OCI-LY7 (cell line): ENCODE results near the gene RCCD1. TPM values are rescaled to one million over a fixed set of nuclear protein-coding genes. Genes with fewer than 3 reads are reported as not detected.

ENCODE experiments used
- BruUV-seq: library from RNA; stranded (reverse); fragments of 400-500 nt; replicated peaks from 2 replicates; lab custom pipeline; 2021; lab: Mats Ljungman, UMichigan
- CTCF ChIA-PET: fragments of 300-600 bp; sonication (Branson Sonifier 250); formaldehyde crosslinking; loops from one replicate; lab custom pipeline; 2022; ENCODE audit warnings: antibody characterized with exemption; ENCODE audit not compliant: unreplicated experiment; lab: Charles Lee
- POLR2A ChIA-PET: fragments of 300-600 bp; sonication (Branson Sonifier 250); formaldehyde crosslinking; loops from one replicate; lab custom pipeline; 2022; ENCODE audit warnings: antibody characterized with exemption; lab: Charles Lee
- DNase-seq: peaks from one replicate; pipeline ENCODE4 v3.0.0-alpha.2; 2015; ENCODE audit warnings: low spot score
- H2AFZ ChIP-seq: fragments of 200-600 bp; sonication (generic), shearing (Covaris generic); 2 replicates; pipeline ENCODE4 v1.6.1; 2014; ENCODE audit warnings: mild to moderate bottlenecking, antibody characterized with exemption, low read length, moderate library complexity
- H3K27ac ChIP-seq: fragments of 200-600 bp; sonication (generic); 2 replicates; pipeline ENCODE4 v1.5.1; 2014; ENCODE audit warnings: mixed run types, low read depth, mild to moderate bottlenecking, moderate library complexity, low read length, inconsistent platforms; ENCODE audit not compliant: poor library complexity, severe bottlenecking
- H3K36me3 ChIP-seq: fragments of 200-600 bp; sonication (generic); 2 replicates; pipeline ENCODE4 v1.6.1; 2014; ENCODE audit warnings: mild to moderate bottlenecking, antibody characterized with exemption, low read length, moderate library complexity, mixed read lengths; ENCODE audit not compliant: insufficient read depth
- H3K4me1 ChIP-seq: fragments of 200-600 bp; sonication (generic); 2 replicates; pipeline ENCODE4 v1.5.1; 2014; ENCODE audit warnings: mild to moderate bottlenecking, low read length; ENCODE audit not compliant: insufficient read depth, poor library complexity, severe bottlenecking
- H3K4me2 ChIP-seq: fragments of 200-600 bp; sonication (generic); 2 replicates; pipeline ENCODE4 v1.6.1; 2014; ENCODE audit warnings: mild to moderate bottlenecking, low read length
- H3K4me3 ChIP-seq: fragments of 200-600 bp; sonication (generic); 2 replicates; pipeline ENCODE4 v1.5.1; 2014; ENCODE audit warnings: mild to moderate bottlenecking, low read depth, low read length; ENCODE audit not compliant: poor library complexity, severe bottlenecking
- H3K79me2 ChIP-seq: fragments of 200-600 bp; sonication (generic); 2 replicates; pipeline ENCODE4 v1.6.1; 2016; ENCODE audit warnings: low read depth, mild to moderate bottlenecking, low read length, moderate library complexity, mixed read lengths; ENCODE audit not compliant: insufficient read depth
- H3K9me2 ChIP-seq: fragments of 200-600 bp; sonication (generic); 2 replicates; pipeline ENCODE4 v1.6.1; 2016; ENCODE audit warnings: mild to moderate bottlenecking, low read length, mixed read lengths; ENCODE audit not compliant: insufficient read depth
- H3K9me3 ChIP-seq: fragments of 200-600 bp; sonication (generic); 2 replicates; pipeline ENCODE4 v1.6.1; 2014; ENCODE audit warnings: mild to moderate bottlenecking, mixed run types, low read length, mixed read lengths
- H4K20me1 ChIP-seq: fragments of 200-600 bp; sonication (generic); 2 replicates; pipeline ENCODE4 v1.6.1; 2014; ENCODE audit warnings: mild to moderate bottlenecking, antibody characterized with exemption, low read length, moderate library complexity, mixed read lengths; ENCODE audit not compliant: insufficient read depth
- CTCF ChIP-seq: fragments of 200-600 bp; sonication (generic); conservative IDR thresholded peaks from 2 replicates; pipeline ENCODE4 v1.5.1; 2014; ENCODE audit warnings: mild to moderate bottlenecking, antibody characterized with exemption, low read length, moderate library complexity, mixed read lengths
- EZH2phosphoT487 ChIP-seq: fragments of 200-600 bp; sonication (generic); IDR thresholded peaks from 2 replicates; pipeline ENCODE4 v1.6.1; 2018; ENCODE audit warnings: low read depth, borderline replicate concordance, mild to moderate bottlenecking, mixed run types, antibody characterized with exemption, low read length, moderate library complexity, mixed read lengths
- intact Hi-C: fragments of 100-400 bp; cut with micrococcal nuclease; formaldehyde crosslinking; loops from one replicate; pipeline ENCODE4 v1.10.0; 2022; ENCODE audit not compliant: unreplicated experiment
- total RNA-seq, 2 experiments: library from RNA; depleted of rRNA in 1 of 2; stranded (reverse); fragments of >200 nt in 1 of 2; shearing (Covaris generic) in 1 of 2; gene quantifications; 2 replicates each; pipeline ENCODE4 v1.2.3, GENCODE V29; 2014 to 2022

Gene RCCD1
- total RNA-seq, 2 experiments from 2014 or later = 77.7 to 84.5 TPM

- no peak for TF ChIP-seq EZH2phosphoT487
- 0 out of 2 replicates have a peak, but pooled peaks have one; percentile 4 for TF ChIP-seq CTCF
- Histone ChIP-seq H3K9me3 (no peaks in the 10 kb centered on the region), H2AFZ (peak overlapping the region; percentile 82; the same call in 1 of the 2 replicates), H3K9me2 (no peaks in the 10 kb centered on the region), H3K79me2 (peaks cover 17% of the 10 kb centered on the region; the same call in 1 of the 2 replicates), H3K4me3 (peak overlapping the region; percentile 79), H3K4me2 (peak overlapping the region; percentile 87), H4K20me1 (no peaks in the 10 kb centered on the region), H3K4me1 (peaks cover 61% of the 10 kb centered on the region), H3K27ac (peak overlapping the region; percentile 81), H3K36me3 (no peaks in the 10 kb centered on the region)
- POLR2A ChIA-PET = interaction anchor here (0.5 to 7.2 kb wide), 11 partner anchors 10 to 540 kb away, joined by 3 to 58 read pairs (median 6); partner anchors contain the start of genes BLM and RCCD1
- DNase-seq = no peak
- intact Hi-C loops = loop anchor here (5.0 kb wide), 2 partner anchors 545 to 665 kb away; partner anchors contain the start of genes IQGAP1 and NGRN
- BruUV-seq = no TSS peak
- CTCF ChIA-PET = interaction anchor here (1.0 to 5.1 kb wide), 8 partner anchors 23 to 285 kb away, joined by 3 to 41 read pairs (median 4); partner anchors contain the start of genes MAN2A2 and RCCD1
Measured at GRCh38 chr15:90932660-90932991, 22.1 kb upstream of the RCCD1 start.

GRCh38 chr15:90933301-90933700, 21.4 kb upstream of the RCCD1 start:
- no TSS peak for BruUV-seq
- H3K9me3 ChIP-seq = no peaks in the 10 kb centered on the region
- TF ChIP-seq EZH2phosphoT487 (no peak), CTCF (no peak)
- no peaks in the 10 kb centered on the region for H4K20me1 ChIP-seq
- peak overlapping the region; percentile 82; the same call in 1 of the 2 replicates for H2AFZ ChIP-seq
- peak overlapping the region; percentile 87; the same call in 1 of the 2 replicates for H3K4me2 ChIP-seq
- peaks cover 58% of the 10 kb centered on the region for H3K4me1 ChIP-seq
- ChIA-PET POLR2A (interaction anchor here (1.5 to 7.2 kb wide), 5 partner anchors 11 to 143 kb away, joined by 3 to 58 read pairs (median 7); partner anchors contain the start of gene RCCD1), CTCF (interaction anchor here (0.6 to 5.1 kb wide), 7 partner anchors 22 to 151 kb away, joined by 3 to 41 read pairs (median 5); partner anchors contain the start of genes MAN2A2 and RCCD1)
- intact Hi-C loops = loop anchor here (5.0 kb wide), 2 partner anchors 546 to 666 kb away; partner anchors contain the start of genes IQGAP1 and NGRN
- H3K4me3 ChIP-seq = no peak overlapping the region
- DNase-seq = no peak
- peak overlapping the region; percentile 81 for H3K27ac ChIP-seq
- peaks cover 6% of the 10 kb centered on the region for H3K36me3 ChIP-seq
- H3K9me2 ChIP-seq = no peaks in the 10 kb centered on the region
- H3K79me2 ChIP-seq = peaks cover 17% of the 10 kb centered on the region; the same call in 1 of the 2 replicates
